CD14-positive monocyte (primary cell): ENCODE results near the gene GRM8. TPM values are rescaled to one million over a fixed set of nuclear protein-coding genes. Genes with fewer than 3 reads are reported as not detected.

Experiments used
- DNase-seq, 3 donors: peaks; one replicate each; pipeline ENCODE4 v3.0.0-alpha.2; 2011 to 2022
- H2AFZ ChIP-seq: 2 replicates; pipeline ENCODE4 v1.6.0; 2012; ENCODE audit warnings: mild to moderate bottlenecking, low read depth, low read length, inconsistent platforms; ENCODE audit not compliant: insufficient read depth, poor library complexity, severe bottlenecking
- H3K27ac ChIP-seq, 2 donors: 1 replicate in 1 of 2; 2 replicates in 1 of 2; pipeline ENCODE4 v1.5.1; 2012 to 2013; ENCODE audit warnings: low read length in 2 of 2, control low read depth in 1 of 2, inconsistent platforms in 1 of 2, low read depth in 1 of 2, mild to moderate bottlenecking in 1 of 2
- H3K27me3 ChIP-seq, 2 donors: one replicate each; pipeline versions ENCODE4 v1.6.0 to v1.6.1; 2011 to 2013; ENCODE audit warnings: low read length in 2 of 2; ENCODE audit not compliant: control insufficient read depth in 2 of 2, insufficient read depth in 2 of 2
- H3K36me3 ChIP-seq, 2 donors: replicated peaks in 1 of 2; 1 replicate in 1 of 2; 2 replicates in 1 of 2; pipeline versions ENCODE4 v1.5.1 to v1.6.1; 2012 to 2013; ENCODE audit warnings: low read length in 2 of 2, control low read depth in 1 of 2, inconsistent platforms in 1 of 2, mild to moderate bottlenecking in 1 of 2; ENCODE audit not compliant: insufficient read depth in 2 of 2, control insufficient read depth in 1 of 2
- H3K4me1 ChIP-seq, 2 donors: 1 replicate in 1 of 2; 2 replicates in 1 of 2; pipeline versions ENCODE4 v1.5.1 to v1.6.1; 2012 to 2013; ENCODE audit warnings: low read length in 2 of 2, control low read depth in 1 of 2, inconsistent platforms in 1 of 2, mild to moderate bottlenecking in 1 of 2, moderate library complexity in 1 of 2; ENCODE audit not compliant: insufficient read depth in 2 of 2, control insufficient read depth in 1 of 2
- H3K4me2 ChIP-seq: replicated peaks from 2 replicates; pipeline ENCODE3; 2012; ENCODE audit warnings: low read length, moderate library complexity, mild to moderate bottlenecking; ENCODE audit not compliant: poor library complexity, severe bottlenecking; ENCODE audit errors: extremely low read depth
- H3K4me3 ChIP-seq, 3 experiments: fragments of 200-600 bp in 1 of 3; sonication (generic) in 1 of 3; replicated peaks in 1 of 3; 1 replicate in 2 of 3; 2 replicates in 1 of 3; pipeline ENCODE4 v1.5.1; 2011 to 2013; ENCODE audit warnings: low read length in 3 of 3, mild to moderate bottlenecking in 3 of 3, control low read depth in 2 of 3, low read depth in 2 of 3, inconsistent platforms in 1 of 3, moderate library complexity in 1 of 3
- H3K79me2 ChIP-seq: 2 replicates; pipeline ENCODE4 v1.6.0; 2012; ENCODE audit warnings: mild to moderate bottlenecking, control low read depth, inconsistent platforms, low read length, moderate library complexity; ENCODE audit not compliant: insufficient read depth
- H3K9ac ChIP-seq: 2 replicates; pipeline ENCODE4 v1.6.0; 2017; ENCODE audit warnings: low read length, mild to moderate bottlenecking; ENCODE audit not compliant: insufficient read depth, poor library complexity, severe bottlenecking
- H3K9me3 ChIP-seq, 2 donors: replicated peaks in 1 of 2; 1 replicate in 1 of 2; 2 replicates in 1 of 2; pipeline versions ENCODE4 v1.5.1 to v1.6.1; 2012 to 2013; ENCODE audit warnings: low read length in 2 of 2, control low read depth in 1 of 2; ENCODE audit not compliant: control insufficient read depth in 1 of 2, insufficient read depth in 1 of 2
- H4K20me1 ChIP-seq: 2 replicates; pipeline ENCODE4 v1.6.0; 2012; ENCODE audit warnings: mild to moderate bottlenecking, low read length, control low read depth, moderate library complexity; ENCODE audit not compliant: insufficient read depth
- H3K27ac Mint-ChIP-seq, 7 donors: one replicate each; pipeline ENCODE4 v1.8.0; 2020; ENCODE audit warnings: mild to moderate bottlenecking in 7 of 7, mixed read lengths in 7 of 7, moderate library complexity in 6 of 7, inconsistent platforms in 2 of 7
- H3K27me3 Mint-ChIP-seq, 3 donors: one replicate each; pipeline ENCODE4 v1.8.0; 2021 to 2022; ENCODE audit warnings: low read depth in 3 of 3, mild to moderate bottlenecking in 3 of 3, mixed read lengths in 3 of 3, moderate library complexity in 3 of 3, inconsistent platforms in 1 of 3
- H3K36me3 Mint-ChIP-seq, 2 donors: one replicate each; pipeline ENCODE4 v1.8.0; 2020; ENCODE audit warnings: mixed read lengths in 2 of 2, inconsistent platforms in 1 of 2, mild to moderate bottlenecking in 1 of 2
- H3K4me1 Mint-ChIP-seq: one replicate; pipeline ENCODE4 v1.8.0; 2020; ENCODE audit warnings: mild to moderate bottlenecking, mixed read lengths
- H3K4me3 Mint-ChIP-seq, 2 donors: one replicate each; pipeline ENCODE4 v1.8.0; 2020; ENCODE audit warnings: mild to moderate bottlenecking in 2 of 2, mixed read lengths in 2 of 2, moderate library complexity in 1 of 2
- H3K9me3 Mint-ChIP-seq, 7 donors: one replicate each; pipeline ENCODE4 v1.8.0; 2020 to 2022; ENCODE audit warnings: mixed read lengths in 7 of 7, mild to moderate bottlenecking in 6 of 7, moderate library complexity in 6 of 7, inconsistent platforms in 2 of 7
- CTCF ChIP-seq: fragments of 200-600 bp; IDR thresholded peaks from one replicate; pipeline ENCODE4 v1.8.0; 2022; ENCODE audit warnings: antibody characterized with exemption, mild to moderate bottlenecking
- WGBS: methylation state at CpG from one replicate; pipeline ENCODE4 v1.1.5; 2013; ENCODE audit warnings: missing lambda C conversion rate; ENCODE audit not compliant: insufficient coverage; 5-methylcytosine and 5-hydroxymethylcytosine counted together
- intact Hi-C, 2 donors: fragments of 100-400 bp; cut with micrococcal nuclease; formaldehyde crosslinking; loops; one replicate each; pipeline versions ENCODE4 v1.15.0 to v1.15.1; 2023
- polyA plus RNA-seq, 3 donors: library from polyadenylated mRNA; depleted of rRNA in 1 of 3; unstranded in 2 of 3; stranded (reverse) in 1 of 3; fragments of 300-500 nt in 2 of 3; fragments of >200 nt in 1 of 3; fragmentation: Illumina TruSeq in 2 of 3; gene quantifications; 1 replicate in 2 of 3; 2 replicates in 1 of 3; pipeline ENCODE4 v1.2.3, GENCODE V29; 2012 to 2021

The GRM8 gene
- polyA plus RNA-seq, 3 donors = not detected

- Histone ChIP-seq H3K9me3 (no peaks in the 10 kb centered on the region), H4K20me1 (no peaks in the 10 kb centered on the region), H3K27me3 (no peaks in the 10 kb centered on the region), H3K9ac (no peak overlapping the region), H3K4me3 (no peak overlapping the region), H3K4me2 (no peak overlapping the region), H3K79me2 (no peaks in the 10 kb centered on the region), H2AFZ (no peak overlapping the region), H3K36me3 (no peaks in the 10 kb centered on the region), H3K4me1 (no peaks in the 10 kb centered on the region), H3K27ac (no peak overlapping the region)
- DNase-seq = no peak
- H3K27ac Mint-ChIP-seq = no peak overlapping the region
- H3K36me3 Mint-ChIP-seq = no peaks in the 10 kb centered on the region
- H3K9me3 Mint-ChIP-seq = peaks cover 0 to 3% (median 0%) of the 10 kb centered on the region in 7 donors
- no peak overlapping the region for H3K4me3 Mint-ChIP-seq
- intact Hi-C loops = no loop called here
- H3K4me1 Mint-ChIP-seq = no peaks in the 10 kb centered on the region
- H3K27me3 Mint-ChIP-seq = peaks cover 0 to 1% (median 0%) of the 10 kb centered on the region in 3 donors
- no peak for TF ChIP-seq CTCF
Observed at GRCh38 chr7:126783613-126784012, 469.1 kb downstream of the GRM8 start.

- no peak for DNase-seq
- H3K4me3 ChIP-seq = no peak overlapping the region
- Mint-ChIP-seq H3K27ac (no peak overlapping the region), H3K4me1 (no peaks in the 10 kb centered on the region), H3K4me3 (no peak overlapping the region), H3K27me3 (peaks cover 0 to 1% (median 0%) of the 10 kb centered on the region in 3 donors), H3K9me3 (peaks cover 0 to 3% (median 0%) of the 10 kb centered on the region in 7 donors), H3K36me3 (no peaks in the 10 kb centered on the region)
- no peaks in the 10 kb centered on the region for H3K79me2 ChIP-seq
- no peak overlapping the region for H2AFZ ChIP-seq
- H3K9ac ChIP-seq = no peak overlapping the region
- H3K4me1 ChIP-seq = no peaks in the 10 kb centered on the region
- H3K4me2 ChIP-seq = no peak overlapping the region
- WGBS = 89% methylated on average over 1 of the region's 2 CpGs
- intact Hi-C loops = no loop called here
- no peaks in the 10 kb centered on the region for H3K9me3 ChIP-seq
- no peak overlapping the region for H3K27ac ChIP-seq
- no peaks in the 10 kb centered on the region for H3K36me3 ChIP-seq
- TF ChIP-seq CTCF = no peak
- no peaks in the 10 kb centered on the region for H3K27me3 ChIP-seq
- no peaks in the 10 kb centered on the region for H4K20me1 ChIP-seq
Observed at GRCh38 chr7:126780993-126781392, 471.7 kb downstream of the GRM8 start.
